Peyer's patch (tissue), 4 donors: ENCODE data around the gene UBAP2.

Experiments
- CTCF ChIP-seq, 6 experiments: fragments of 450-650 bp in 4 of 6; fragments of 200-600 bp in 2 of 6; sonication (generic) in 1 of 6; IDR thresholded peaks; one replicate each; pipeline ENCODE4 v1.5.1; 2017 to 2019; ENCODE audit warnings: antibody characterized with exemption in 6 of 6, mild to moderate bottlenecking in 3 of 6, moderate library complexity in 1 of 6
- POLR2A ChIP-seq, 2 donors: fragments of 450-650 bp; IDR thresholded peaks; one replicate each; pipeline ENCODE4 v1.5.1; 2017; ENCODE audit warnings: antibody characterized with exemption in 2 of 2, mild to moderate bottlenecking in 2 of 2, moderate library complexity in 2 of 2

- TF ChIP-seq POLR2A (IDR thresholded peaks at IDR 0.05) (no peak), CTCF (IDR thresholded peaks at IDR 0.05) (no peak)
Observed at GRCh38 chr9:33950371-33950770, 98.3 kb downstream of the UBAP2 start.
